GM12878 (cell line): ENCODE measurements around the gene ATP2C2. TPM values are rescaled to one million over a fixed set of nuclear protein-coding genes. Genes with fewer than 3 reads are reported as not detected.

Experiments
- ATAC-seq: fragments of 200-7000 bp; cut with Tn5 transposase; 3 replicates; pipeline ENCODE4 v1.9.1; 2020; ENCODE audit warnings: mild to moderate bottlenecking, moderate library complexity
- BruUV-seq: library from RNA; stranded (reverse); fragments of 400-500 nt; replicated peaks from 2 replicates; lab custom pipeline; 2021; lab: Mats Ljungman, UMichigan
- CTCF ChIA-PET: fragments of 300-600 bp; sonication (Branson Sonifier 250); formaldehyde crosslinking; extraction: SDS; loops from one replicate; lab custom pipeline; 2021; ENCODE audit warnings: inconsistent platforms; lab: Yijun Ruan, JAX
- POLR2A ChIA-PET: fragments of 350-600 bp; formaldehyde crosslinking; extraction: SDS; loops from one replicate; lab custom pipeline; 2021; ENCODE audit warnings: inconsistent platforms; lab: Charles Lee
- RAD21 ChIA-PET: fragments of 300-600 bp; sonication (Branson Sonifier 250); formaldehyde crosslinking; loops from one replicate; lab custom pipeline; 2023; ENCODE audit warnings: antibody characterized with exemption; ENCODE audit not compliant: unreplicated experiment; lab: Charles Lee
- SMC1A ChIA-PET: fragments of 300-600 bp; sonication (Branson Sonifier 250); formaldehyde crosslinking; loops from one replicate; lab custom pipeline; 2023; ENCODE audit not compliant: unreplicated experiment, uncharacterized antibody; lab: Charles Lee
- DNase-seq: peaks from one replicate; pipeline ENCODE4 v3.0.0-alpha.2; 2011; ENCODE audit warnings: low read depth, low spot score
- FAIRE-seq: peaks from 3 replicates; lab custom pipeline; 2011; peaks lifted over from hg19 to GRCh38; lab: Jason Lieb, UNC
- H2AFZ ChIP-seq: 2 replicates; pipeline ENCODE4 v1.6.0; 2011; ENCODE audit warnings: low read depth, low read length, control low read depth; ENCODE audit not compliant: control insufficient read depth
- H3K27ac ChIP-seq: 2 replicates; pipeline ENCODE4 v1.5.1; 2011; ENCODE audit warnings: control low read depth; ENCODE audit not compliant: control insufficient read depth, insufficient read depth
- H3K27me3 ChIP-seq, 2 experiments: replicated peaks in 1 of 2; 2 replicates each; pipeline versions ENCODE4 v1.6.0 to v1.6.1; 2011; ENCODE audit warnings: low read length in 1 of 2; ENCODE audit not compliant: control insufficient read depth in 2 of 2, insufficient read depth in 2 of 2
- H3K36me3 ChIP-seq, 2 experiments: 2 replicates each; pipeline ENCODE4 v1.5.1; 2011; ENCODE audit warnings: low read length in 1 of 2; ENCODE audit not compliant: control insufficient read depth in 2 of 2, insufficient read depth in 2 of 2
- H3K4me1 ChIP-seq: 2 replicates; pipeline ENCODE4 v1.6.1; 2011; ENCODE audit warnings: mild to moderate bottlenecking, low read length, moderate library complexity, mixed read lengths; ENCODE audit not compliant: control insufficient read depth, insufficient read depth
- H3K4me2 ChIP-seq: 2 replicates; pipeline ENCODE4 v1.6.0; 2011; ENCODE audit warnings: control low read depth; ENCODE audit not compliant: control insufficient read depth, insufficient read depth
- H3K4me3 ChIP-seq: fragments of 200-600 bp; sonication (generic); 2 replicates; pipeline ENCODE4 v1.5.1; 2016
- H3K79me2 ChIP-seq: 2 replicates; pipeline ENCODE4 v1.6.0; 2011; ENCODE audit warnings: low read length; ENCODE audit not compliant: control insufficient read depth, insufficient read depth
- H3K9ac ChIP-seq: 2 replicates; pipeline ENCODE4 v1.8.0; 2011; ENCODE audit warnings: low read length, control low read depth, mixed read lengths; ENCODE audit not compliant: control insufficient read depth, insufficient read depth
- H3K9me3 ChIP-seq: replicated peaks from 3 replicates; pipeline ENCODE4 v1.5.1; 2011; ENCODE audit warnings: mild to moderate bottlenecking, low read length; ENCODE audit not compliant: control insufficient read depth, insufficient read depth
- H4K20me1 ChIP-seq: 2 replicates; pipeline ENCODE4 v1.6.0; 2011; ENCODE audit not compliant: control insufficient read depth, insufficient read depth
- RUNX3 ChIP-seq: IDR thresholded peaks from 2 replicates; pipeline ENCODE4 v1.6.1; 2012; ENCODE audit warnings: low read length, inconsistent platforms
- TCF7 ChIP-seq: IDR thresholded peaks from 2 replicates; pipeline ENCODE4 v1.6.1; 2014; ENCODE audit warnings: antibody characterized with exemption, borderline replicate concordance
- ZSCAN29 ChIP-seq: fragments of 450-650 bp; IDR thresholded peaks from 2 replicates; pipeline ENCODE4 v1.6.1; 2017; ENCODE audit warnings: mild to moderate bottlenecking, moderate library complexity
- WGBS: methylation state at CpG from one replicate; pipeline ENCODE4 v1.1.6; 2016; ENCODE audit warnings: low lambda C conversion rate; ENCODE audit not compliant: insufficient replicate concordance, insufficient coverage; ENCODE audit errors: missing lambda C conversion rate; 5-methylcytosine and 5-hydroxymethylcytosine counted together
- in situ Hi-C: fragments of 300-500 bp; cut with MboI; formaldehyde crosslinking; loops from 9 replicates; pipeline ENCODE4 v1.14.3; 2018; ENCODE audit warnings: mixed read lengths
- intact Hi-C: fragments of 100-400 bp; cut with micrococcal nuclease; formaldehyde crosslinking; loops from one replicate; pipeline ENCODE4 v1.14.2; 2022; ENCODE audit not compliant: unreplicated experiment
- polyA plus RNA-seq, 11 experiments: library from polyadenylated mRNA; depleted of rRNA in 4 of 11; unstranded in 6 of 11; stranded (reverse) in 5 of 11; fragments of >200 nt; fragmentation: Nextera tagmentation in 4 of 11; fragmentation: Illumina TruSeq in 1 of 11; extraction: Ambion mirVana in 4 of 11; extraction: Trizol in 1 of 11; gene quantifications; 1 replicate in 1 of 11; 2 replicates in 10 of 11; pipeline versions ENCODE4 v1.2.1 to v1.2.3, GENCODE V29; 2011 to 2016; ENCODE audit warnings: inconsistent platforms in 2 of 11, missing spikeins in 2 of 11, low read depth in 1 of 11
- total RNA-seq, 4 experiments: library from RNA; depleted of rRNA in 3 of 4; stranded (reverse); fragments of >200 nt in 3 of 4; fragmentation: Illumina TruSeq in 1 of 4; extraction: Trizol in 1 of 4; gene quantifications; 2 replicates each; pipeline versions ENCODE4 v1.2.1 to v1.2.3, GENCODE V29; 2013 to 2021
- TF ChIP-seq, protein P1 (sequence below): fragments of 450-650 bp; IDR thresholded peaks from 2 replicates; pipeline ENCODE4 v1.6.1; 2017; ENCODE audit warnings: mild to moderate bottlenecking, moderate library complexity
- TF ChIP-seq, protein P2 (sequence below): IDR thresholded peaks from 2 replicates; pipeline ENCODE4 v1.6.1; 2011; ENCODE audit warnings: low read depth, low read length, improper control_type of control experiment, borderline replicate concordance

Gene ATP2C2
- total and polyA plus RNA-seq, 10 of the 15 experiments (the other 5 are each of a cell fraction or from before 2014, with no cell fraction given), result 0.05 to 0.19 TPM; not detected in 8

GRCh38 chr16:84320511-84320910 lies 47.8 kb upstream of the ATP2C2 start:
- 26% methylated on average over 5 of the region's 5 CpGs for WGBS
- H3K9me3 ChIP-seq, result no peaks in the 10 kb centered on the region; the same call in 2 of the 3 replicates
- in situ Hi-C loops (no loop called here), intact Hi-C loops (no loop called here)
- H3K27ac ChIP-seq, result no peak overlapping the region
- H3K4me1 ChIP-seq, result no peaks in the 10 kb centered on the region
- ChIA-PET SMC1A (no interaction called here), RAD21 (no interaction called here), POLR2A (no interaction called here), CTCF (no interaction called here)
- no peak overlapping the region for H3K4me3 ChIP-seq
- no peak overlapping the region for H3K9ac ChIP-seq
- no peak overlapping the region for H3K4me2 ChIP-seq
- no peak overlapping the region for H2AFZ ChIP-seq
- no TSS peak for BruUV-seq
- TF ChIP-seq, protein P1, sequence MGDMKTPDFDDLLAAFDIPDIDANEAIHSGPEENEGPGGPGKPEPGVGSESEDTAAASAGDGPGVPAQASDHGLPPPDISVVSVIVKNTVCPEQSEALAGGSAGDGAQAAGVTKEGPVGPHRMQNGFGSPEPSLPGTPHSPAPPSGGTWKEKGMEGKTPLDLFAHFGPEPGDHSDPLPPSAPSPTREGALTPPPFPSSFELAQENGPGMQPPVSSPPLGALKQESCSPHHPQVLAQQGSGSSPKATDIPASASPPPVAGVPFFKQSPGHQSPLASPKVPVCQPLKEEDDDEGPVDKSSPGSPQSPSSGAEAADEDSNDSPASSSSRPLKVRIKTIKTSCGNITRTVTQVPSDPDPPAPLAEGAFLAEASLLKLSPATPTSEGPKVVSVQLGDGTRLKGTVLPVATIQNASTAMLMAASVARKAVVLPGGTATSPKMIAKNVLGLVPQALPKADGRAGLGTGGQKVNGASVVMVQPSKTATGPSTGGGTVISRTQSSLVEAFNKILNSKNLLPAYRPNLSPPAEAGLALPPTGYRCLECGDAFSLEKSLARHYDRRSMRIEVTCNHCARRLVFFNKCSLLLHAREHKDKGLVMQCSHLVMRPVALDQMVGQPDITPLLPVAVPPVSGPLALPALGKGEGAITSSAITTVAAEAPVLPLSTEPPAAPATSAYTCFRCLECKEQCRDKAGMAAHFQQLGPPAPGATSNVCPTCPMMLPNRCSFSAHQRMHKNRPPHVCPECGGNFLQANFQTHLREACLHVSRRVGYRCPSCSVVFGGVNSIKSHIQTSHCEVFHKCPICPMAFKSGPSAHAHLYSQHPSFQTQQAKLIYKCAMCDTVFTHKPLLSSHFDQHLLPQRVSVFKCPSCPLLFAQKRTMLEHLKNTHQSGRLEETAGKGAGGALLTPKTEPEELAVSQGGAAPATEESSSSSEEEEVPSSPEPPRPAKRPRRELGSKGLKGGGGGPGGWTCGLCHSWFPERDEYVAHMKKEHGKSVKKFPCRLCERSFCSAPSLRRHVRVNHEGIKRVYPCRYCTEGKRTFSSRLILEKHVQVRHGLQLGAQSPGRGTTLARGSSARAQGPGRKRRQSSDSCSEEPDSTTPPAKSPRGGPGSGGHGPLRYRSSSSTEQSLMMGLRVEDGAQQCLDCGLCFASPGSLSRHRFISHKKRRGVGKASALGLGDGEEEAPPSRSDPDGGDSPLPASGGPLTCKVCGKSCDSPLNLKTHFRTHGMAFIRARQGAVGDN, result no peak
- TF ChIP-seq TCF7, result no peak
- TF ChIP-seq, protein P2, sequence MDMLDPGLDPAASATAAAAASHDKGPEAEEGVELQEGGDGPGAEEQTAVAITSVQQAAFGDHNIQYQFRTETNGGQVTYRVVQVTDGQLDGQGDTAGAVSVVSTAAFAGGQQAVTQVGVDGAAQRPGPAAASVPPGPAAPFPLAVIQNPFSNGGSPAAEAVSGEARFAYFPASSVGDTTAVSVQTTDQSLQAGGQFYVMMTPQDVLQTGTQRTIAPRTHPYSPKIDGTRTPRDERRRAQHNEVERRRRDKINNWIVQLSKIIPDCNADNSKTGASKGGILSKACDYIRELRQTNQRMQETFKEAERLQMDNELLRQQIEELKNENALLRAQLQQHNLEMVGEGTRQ, result no peak
- TF ChIP-seq RUNX3, result no peak
- no peak for TF ChIP-seq ZSCAN29
- no peaks in the 10 kb centered on the region for H3K36me3 ChIP-seq
- ATAC-seq (no peak), FAIRE-seq (no peak), DNase-seq (no peak)
- H3K27me3 ChIP-seq, result peaks cover 0 to 1% of the 10 kb centered on the region in 2 experiments; a peak in 1 of 4 replicates
- no peaks in the 10 kb centered on the region for H3K79me2 ChIP-seq
- H4K20me1 ChIP-seq, result no peaks in the 10 kb centered on the region
